ENCODE results near the gene STEAP4.
A peak's percentile ranks its signal among the peaks of the same experiment; 100 is the strongest.
"Not testable (repeated sequence)": the region's sequence is repeated elsewhere in the genome, so short reads cannot be mapped to it uniquely, and the experiment has no call there.

Gene STEAP4

DNA sequence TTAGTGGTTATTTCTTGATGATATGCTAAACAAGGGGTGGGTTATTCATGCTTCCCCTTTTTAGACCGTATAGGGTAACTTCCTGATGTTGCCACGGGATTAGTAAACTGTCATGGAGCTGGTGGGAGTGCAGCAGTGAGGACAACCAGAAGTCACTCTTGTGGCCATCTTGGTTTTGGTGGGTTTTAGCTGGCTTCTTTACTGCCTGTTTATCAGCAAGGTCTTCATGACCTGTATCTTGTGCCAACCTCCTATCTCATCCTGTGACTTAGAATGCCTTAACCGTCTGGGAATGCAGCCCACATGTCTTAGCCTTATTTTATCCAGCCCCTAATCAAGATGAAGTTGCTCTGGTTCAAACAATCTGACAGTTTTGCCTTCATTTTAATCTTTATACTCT, 41.7 kb downstream of the STEAP4 start:
- DNase-seq, H3K4me3 Mint-ChIP-seq, ATAC-seq, H3K4me1 Mint-ChIP-seq, H3K27me3 Mint-ChIP-seq, H3K9me3 Mint-ChIP-seq, H3K27ac Mint-ChIP-seq: not testable (repeated sequence)

- H3K9me3 Mint-ChIP-seq: no peaks in the 10 kb centered on the region
Measured at GRCh38 chr7:88262562-88262961, 44.1 kb downstream of the STEAP4 start.

DNA sequence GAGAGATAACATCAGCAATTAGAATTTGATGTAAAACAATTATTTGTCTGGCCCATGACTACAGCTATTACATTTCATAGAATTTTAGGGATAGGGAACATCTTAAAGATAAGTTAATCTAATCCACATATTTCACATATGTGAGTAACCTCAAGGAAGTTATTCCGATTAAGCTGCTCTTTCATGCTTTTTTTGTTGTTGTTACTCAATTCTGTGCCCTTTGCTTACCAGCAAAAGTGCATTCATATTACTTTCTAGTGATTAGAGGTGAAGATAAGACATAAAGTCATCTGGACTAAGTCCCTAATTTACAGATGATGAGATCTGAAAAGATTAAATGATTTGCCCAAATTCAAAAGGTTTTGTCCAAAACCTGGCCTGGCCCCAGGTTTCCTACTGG, 46.0 kb downstream of the STEAP4 start:
- no peak for DNase-seq
- H3K27me3 Mint-ChIP-seq: peaks cover 14% of the 10 kb centered on the region
- ATAC-seq: no peak
- no peaks in the 10 kb centered on the region for H3K4me1 Mint-ChIP-seq
- H3K9me3 Mint-ChIP-seq: no peaks in the 10 kb centered on the region
- H3K4me3 Mint-ChIP-seq: no peak overlapping the region
- no peak overlapping the region for H3K27ac Mint-ChIP-seq

More at GRCh38 chr7:88262562-88262961, 44.1 kb downstream of the STEAP4 start:
- peaks cover 8% of the 10 kb centered on the region for H3K27me3 Mint-ChIP-seq
- DNase-seq (no peak), ATAC-seq (no peak)
- no peak overlapping the region for H3K27ac Mint-ChIP-seq
- H3K4me1 Mint-ChIP-seq: no peaks in the 10 kb centered on the region
- no peak overlapping the region for H3K4me3 Mint-ChIP-seq

DNA sequence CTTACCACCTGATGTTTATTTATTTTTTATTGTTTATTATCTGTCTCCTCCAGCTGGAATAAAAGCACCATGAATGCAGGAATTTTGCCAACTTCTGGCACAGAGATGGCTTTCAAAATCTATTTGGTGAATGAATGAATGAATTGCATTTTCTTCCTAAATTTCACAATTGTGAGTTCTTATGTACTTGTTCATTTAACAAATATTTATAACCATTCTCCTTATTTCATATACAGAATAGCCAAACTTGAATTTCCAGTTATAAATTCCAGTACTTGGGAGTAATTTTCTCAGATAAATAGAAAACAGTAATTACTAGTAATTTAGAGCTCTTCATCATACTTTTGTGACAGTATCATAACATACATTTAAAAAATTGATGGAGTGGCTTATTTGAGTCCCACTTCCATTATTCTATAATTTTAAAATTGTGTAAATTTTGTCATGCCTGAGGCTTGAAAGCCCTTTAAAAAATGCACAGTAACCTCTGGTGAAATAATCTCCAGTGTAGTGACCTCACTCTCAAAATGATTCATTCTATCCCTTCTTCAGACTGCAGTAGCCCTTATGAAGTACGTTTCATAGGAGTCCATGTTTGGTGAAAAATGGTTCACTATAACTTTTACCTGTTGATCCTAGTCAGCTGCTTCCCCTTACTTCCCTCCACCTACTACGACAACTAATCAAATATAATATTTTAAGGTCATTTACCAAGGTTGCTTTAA, 46.9 kb downstream of the STEAP4 start:
- peaks cover 0 to 2% of the 10 kb centered on the region in 2 donors for H3K9me3 Mint-ChIP-seq
- ATAC-seq: no peak

GRCh38 chr7:88258296-88258695, 48.4 kb downstream of the STEAP4 start:
- Mint-ChIP-seq H3K9me3 (peaks cover 11 to 15% of the 10 kb centered on the region in 2 donors), H3K27me3 (peaks cover 14% of the 10 kb centered on the region)
- H3K4me3 Mint-ChIP-seq, DNase-seq, ATAC-seq, H3K27ac Mint-ChIP-seq, H3K4me1 Mint-ChIP-seq: not testable (repeated sequence)

More for the DNA sequence above, 46.9 kb downstream of the STEAP4 start:
- Mint-ChIP-seq H3K4me1 (no peaks in the 10 kb centered on the region), H3K4me3 (no peak overlapping the region), H3K27me3 (peaks cover 14% of the 10 kb centered on the region), H3K27ac (no peak overlapping the region)
- no peak for DNase-seq

GRCh38 chr7:88256906-88257305, 49.8 kb downstream of the STEAP4 start:
- Mint-ChIP-seq H3K4me3 (no peak overlapping the region), H3K27ac (no peak overlapping the region), H3K9me3 (peaks cover 11 to 15% of the 10 kb centered on the region in 2 donors), H3K27me3 (peaks cover 14% of the 10 kb centered on the region), H3K4me1 (no peaks in the 10 kb centered on the region)
- no peak for DNase-seq
- no peak for ATAC-seq

DNA sequence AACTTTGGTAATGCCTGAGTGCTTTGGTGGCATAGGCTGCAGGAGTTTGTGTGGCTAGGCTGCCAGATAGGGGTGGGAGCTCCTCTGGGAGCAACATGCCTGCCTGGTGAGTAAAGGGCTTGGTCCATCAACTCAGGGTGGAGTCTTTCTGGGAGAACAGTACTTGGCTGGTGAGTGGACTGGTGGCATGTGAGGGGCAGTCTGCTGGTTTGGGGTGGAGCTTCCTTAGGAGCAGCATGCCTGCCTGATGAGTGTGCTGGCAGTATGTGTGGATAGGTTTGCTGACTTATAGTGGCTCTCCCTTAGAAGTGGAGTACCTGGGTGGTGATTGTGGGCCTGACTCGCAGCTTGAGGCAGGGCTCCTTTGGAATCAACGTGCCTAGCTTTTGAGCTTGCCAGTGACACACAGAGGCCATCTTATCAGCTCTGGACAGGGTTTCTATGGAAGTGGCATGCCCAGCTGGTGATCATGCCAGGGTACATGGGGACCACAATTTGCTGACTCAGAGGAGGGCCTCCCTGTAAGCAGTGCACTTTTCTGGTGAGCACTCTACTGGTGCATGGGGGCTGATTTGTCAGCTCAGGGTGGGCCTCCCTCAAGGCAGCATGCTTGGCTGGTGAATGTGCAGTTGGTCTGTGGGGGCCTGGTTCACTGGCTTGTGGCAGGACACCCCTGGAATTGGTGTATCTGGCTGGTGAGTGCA, 51.8 kb downstream of the STEAP4 start:
- no peak for ATAC-seq
- no peak overlapping the region for H3K4me3 Mint-ChIP-seq
- no peak for DNase-seq
- no peaks in the 10 kb centered on the region for H3K4me1 Mint-ChIP-seq
- peaks cover 26% of the 10 kb centered on the region for H3K27me3 Mint-ChIP-seq
- peaks cover 11 to 15% of the 10 kb centered on the region in 2 donors for H3K9me3 Mint-ChIP-seq
- H3K27ac Mint-ChIP-seq: no peak overlapping the region

- DNase-seq (no peak), ATAC-seq (no peak)
- H3K4me3 Mint-ChIP-seq: no peak overlapping the region
Measured at GRCh38 chr7:88253640-88254039, 53.1 kb downstream of the STEAP4 start.

GRCh38 chr7:88244258-88244657, 62.4 kb downstream of the STEAP4 start:
- no peak for ATAC-seq
- Mint-ChIP-seq H3K4me3 (no peak overlapping the region), H3K27ac (no peak overlapping the region), H3K9me3 (no peaks in the 10 kb centered on the region), H3K4me1 (no peaks in the 10 kb centered on the region), H3K27me3 (peaks cover 6% of the 10 kb centered on the region)
- DNase-seq: no peak

More at GRCh38 chr7:88253640-88254039, 53.1 kb downstream of the STEAP4 start:
- Mint-ChIP-seq H3K27ac (no peak overlapping the region), H3K4me1 (no peaks in the 10 kb centered on the region), H3K27me3 (peaks cover 26% of the 10 kb centered on the region), H3K9me3 (peaks cover 11 to 15% of the 10 kb centered on the region in 2 donors)

GRCh38 chr7:88243345-88243909, 63.3 kb downstream of the STEAP4 start:
- no peak for DNase-seq
- Mint-ChIP-seq H3K4me3 (no peak overlapping the region), H3K9me3 (no peaks in the 10 kb centered on the region), H3K4me1 (no peaks in the 10 kb centered on the region), H3K27ac (no peak overlapping the region), H3K27me3 (peaks cover 6% of the 10 kb centered on the region)
- peak; percentile 54 for ATAC-seq

DNA sequence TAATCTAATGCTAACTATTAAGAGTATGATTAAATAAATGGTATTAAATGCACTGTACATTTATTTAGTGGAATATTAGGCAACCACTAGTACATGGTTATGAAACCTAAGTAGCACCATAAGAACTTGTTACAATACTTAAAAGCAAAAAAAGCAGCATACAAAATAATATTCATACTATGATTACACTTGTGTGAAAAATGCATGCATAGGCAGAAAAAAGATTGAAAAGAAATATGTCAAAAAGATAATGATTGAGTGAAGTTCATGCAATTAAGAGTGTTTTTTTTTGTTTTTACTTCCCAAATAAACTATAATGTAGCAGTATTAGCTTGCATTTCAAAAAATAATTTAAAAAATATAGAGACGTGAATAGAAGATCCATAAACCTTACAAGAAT, 66.8 kb downstream of the STEAP4 start:
- no peak overlapping the region for H3K4me3 Mint-ChIP-seq
- peaks cover 20% of the 10 kb centered on the region for H3K27me3 Mint-ChIP-seq
- ATAC-seq: no peak
- no peaks in the 10 kb centered on the region for H3K4me1 Mint-ChIP-seq
- H3K27ac Mint-ChIP-seq: no peak overlapping the region
- H3K9me3 Mint-ChIP-seq: no peaks in the 10 kb centered on the region
- no peak for DNase-seq

DNA sequence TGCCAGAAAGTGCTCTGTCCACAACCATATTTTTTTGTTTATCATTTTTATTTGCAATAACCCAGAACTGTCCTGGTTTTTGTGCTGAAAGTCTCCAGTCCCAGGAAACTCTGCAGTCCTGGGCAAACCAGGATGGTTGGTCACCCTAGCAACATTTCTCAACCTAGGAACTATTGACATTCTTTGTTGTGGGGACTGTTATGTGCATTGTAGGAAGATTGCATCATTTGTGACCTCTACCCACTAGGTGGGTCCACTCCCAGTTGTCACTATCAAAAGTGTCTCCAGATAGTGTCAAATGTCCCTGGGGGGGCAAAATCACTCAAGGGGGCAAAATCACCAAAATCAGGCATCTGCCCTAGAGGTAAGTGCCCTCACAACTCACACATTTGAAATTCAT, 72.9 kb downstream of the STEAP4 start:
- no peaks in the 10 kb centered on the region for H3K9me3 Mint-ChIP-seq
- H3K27ac Mint-ChIP-seq: no peak overlapping the region
- H3K4me1 Mint-ChIP-seq: no peaks in the 10 kb centered on the region
- H3K27me3 Mint-ChIP-seq: peaks cover 22% of the 10 kb centered on the region
- H3K4me3 Mint-ChIP-seq: no peak overlapping the region
- ATAC-seq (no peak), DNase-seq (no peak)

GRCh38 chr7:88230646-88231045, 76.0 kb downstream of the STEAP4 start:
- no peak overlapping the region for H3K27ac Mint-ChIP-seq
- ATAC-seq (no peak), DNase-seq (no peak)
- H3K4me3 Mint-ChIP-seq: no peak overlapping the region
- no peaks in the 10 kb centered on the region for H3K9me3 Mint-ChIP-seq
- H3K27me3 Mint-ChIP-seq: peaks cover 16% of the 10 kb centered on the region
- H3K4me1 Mint-ChIP-seq: no peaks in the 10 kb centered on the region

GRCh38 chr7:88229302-88229995, 77.2 kb downstream of the STEAP4 start:
- ATAC-seq (no peak), DNase-seq (no peak)
- peaks cover 6% of the 10 kb centered on the region for H3K27me3 Mint-ChIP-seq
- no peak overlapping the region for H3K27ac Mint-ChIP-seq
- no peaks in the 10 kb centered on the region for H3K9me3 Mint-ChIP-seq
- no peak overlapping the region for H3K4me3 Mint-ChIP-seq
- peaks cover 2% of the 10 kb centered on the region for H3K4me1 Mint-ChIP-seq

DNA sequence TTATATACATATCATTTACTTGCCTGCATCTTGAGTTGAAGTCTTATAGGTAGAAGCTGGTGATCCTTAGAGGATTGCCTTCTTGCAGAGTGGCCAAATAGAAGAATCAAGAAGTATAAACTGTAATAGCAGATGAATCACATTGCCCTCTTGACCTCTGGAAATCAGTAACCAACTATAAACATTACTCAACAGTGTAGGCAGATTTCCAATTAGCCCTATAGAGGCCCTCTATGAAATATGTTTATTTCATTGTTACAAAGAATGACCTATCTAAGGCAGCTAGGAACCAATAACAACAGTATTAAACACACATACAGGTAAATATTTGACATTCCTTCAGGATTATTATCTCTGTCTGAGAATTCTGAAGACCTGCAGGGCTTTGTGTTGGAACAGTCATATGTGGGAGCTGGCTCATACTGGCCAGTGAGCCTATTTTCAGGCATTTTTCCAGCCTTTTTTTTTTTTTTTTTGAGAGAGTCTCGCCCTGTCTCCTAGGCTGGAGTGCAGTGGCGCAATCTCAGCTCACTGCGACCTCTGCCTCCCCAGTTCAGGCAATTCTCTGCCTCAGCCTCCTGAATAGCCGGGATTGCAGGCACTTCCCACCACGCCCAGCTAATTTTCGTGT, 79.7 kb downstream of the STEAP4 start:
- Mint-ChIP-seq H3K4me1 (peaks cover 4% of the 10 kb centered on the region), H3K9me3 (no peaks in the 10 kb centered on the region), H3K27ac (no peak overlapping the region), H3K27me3 (no peaks in the 10 kb centered on the region), H3K4me3 (no peak overlapping the region)
- DNase-seq (no peak), ATAC-seq (no peak)
